HG02759 (cell line): ENCODE data around the gene CCDC51.

Experiments
- ATAC-seq: cut with Tn5 transposase; IDR thresholded peaks from one replicate; pipeline ENCODE4 v1.9.1; 2021; ENCODE audit warnings: mild to moderate bottlenecking, moderate library complexity; ENCODE audit not compliant: unreplicated experiment

The CCDC51 gene

DNA sequence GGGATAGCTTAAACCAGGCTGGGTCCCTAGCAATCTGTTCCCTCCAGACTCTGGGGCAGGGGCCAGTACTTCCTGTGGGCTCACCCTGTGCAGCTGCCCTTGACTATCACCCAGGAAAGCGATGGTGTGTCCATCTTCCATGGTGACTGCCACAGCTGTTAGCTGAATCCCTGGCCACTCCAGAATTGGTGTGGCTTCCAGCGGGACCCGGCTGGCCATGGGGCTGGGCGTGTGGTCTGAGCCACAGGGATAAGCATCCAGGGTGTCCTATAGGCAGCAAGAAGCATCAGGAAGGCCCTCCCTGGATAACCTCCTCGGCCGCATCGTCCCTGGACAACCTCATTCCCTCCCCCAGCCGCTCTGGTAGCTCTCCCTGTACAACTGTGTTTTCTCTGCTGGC, 17.2 kb downstream of the CCDC51 start:
- ATAC-seq, result no peak

DNA sequence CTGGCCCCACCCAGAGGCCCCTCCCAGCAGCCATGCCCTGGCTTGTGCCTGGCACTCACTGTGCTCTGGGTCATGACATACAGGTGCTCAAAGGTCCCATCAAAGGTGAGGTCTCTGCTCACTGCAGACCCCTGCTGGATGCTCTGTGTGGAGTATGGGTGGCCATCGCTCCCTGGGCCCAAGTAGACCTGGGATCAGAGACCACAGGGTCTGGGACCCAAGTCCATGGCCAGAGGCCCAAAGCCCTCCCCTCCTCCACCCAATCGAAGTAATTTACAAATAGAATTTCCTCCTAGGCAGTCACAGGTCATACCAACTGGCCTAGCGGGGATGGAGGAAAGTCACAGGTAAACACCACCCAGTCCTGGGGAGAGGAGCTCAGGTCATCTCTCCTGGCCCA, 17.6 kb downstream of the CCDC51 start:
- ATAC-seq, result no peak

DNA sequence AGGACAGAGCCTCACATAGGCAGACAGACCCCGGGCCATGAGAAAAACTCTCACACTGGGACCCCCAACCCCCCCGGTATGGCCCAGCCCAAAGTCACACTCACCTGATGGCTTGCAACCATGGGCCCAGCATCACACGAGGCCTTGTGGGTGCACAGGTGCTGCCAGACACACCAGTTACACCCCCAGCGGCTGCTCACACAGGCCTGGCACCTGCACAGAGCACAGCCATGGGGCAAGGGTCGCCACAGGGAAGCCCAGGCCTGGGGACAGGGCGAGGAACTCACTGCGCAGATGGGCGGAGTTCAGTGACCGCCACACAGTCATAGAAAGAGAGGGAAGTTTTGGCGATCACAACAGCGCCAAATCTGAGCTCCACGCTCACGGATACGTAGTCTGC, 19.4 kb downstream of the CCDC51 start:
- ATAC-seq, result no peak

DNA sequence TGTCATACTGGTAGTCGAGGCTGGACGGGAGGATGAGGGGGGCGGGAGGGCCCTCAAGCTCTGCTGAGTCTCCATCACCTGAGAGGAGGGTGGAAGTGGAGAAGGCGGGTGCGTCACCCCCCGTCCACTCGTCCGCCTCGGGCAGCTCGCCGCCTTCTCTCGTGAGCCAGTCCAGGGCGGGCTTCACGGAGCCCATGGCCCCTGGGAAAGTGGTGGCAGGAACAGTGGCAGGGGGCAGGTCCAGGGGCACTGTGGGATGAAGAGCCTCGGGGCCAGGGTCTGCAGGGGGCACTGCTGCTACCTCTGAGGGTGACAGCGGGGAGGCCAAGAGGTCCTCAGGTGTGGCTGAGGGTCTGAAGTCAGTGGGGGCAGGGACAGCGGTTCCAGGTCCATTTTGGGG, 20.3 kb downstream of the CCDC51 start:
- ATAC-seq, result no peak

DNA sequence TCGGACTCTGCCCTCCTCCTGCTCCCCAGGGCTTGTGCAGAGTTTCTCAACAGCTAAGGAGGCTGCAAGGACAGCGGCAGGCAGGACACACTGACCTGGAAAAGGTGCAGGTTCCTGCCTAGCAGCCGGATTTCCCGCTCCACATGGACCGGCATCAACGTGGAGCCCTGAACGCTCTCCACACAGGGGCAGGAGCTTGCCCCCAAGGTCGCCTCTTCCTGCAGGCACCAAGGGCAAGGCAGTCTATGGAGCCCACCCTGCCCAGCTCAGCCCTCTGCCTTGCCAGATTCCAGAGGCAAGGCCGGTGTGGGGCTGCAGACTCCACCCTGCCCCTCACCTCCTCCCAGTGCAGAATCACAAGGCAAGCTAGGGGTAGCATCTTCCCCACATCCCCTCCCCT, 20.8 kb downstream of the CCDC51 start:
- no peak for ATAC-seq

DNA sequence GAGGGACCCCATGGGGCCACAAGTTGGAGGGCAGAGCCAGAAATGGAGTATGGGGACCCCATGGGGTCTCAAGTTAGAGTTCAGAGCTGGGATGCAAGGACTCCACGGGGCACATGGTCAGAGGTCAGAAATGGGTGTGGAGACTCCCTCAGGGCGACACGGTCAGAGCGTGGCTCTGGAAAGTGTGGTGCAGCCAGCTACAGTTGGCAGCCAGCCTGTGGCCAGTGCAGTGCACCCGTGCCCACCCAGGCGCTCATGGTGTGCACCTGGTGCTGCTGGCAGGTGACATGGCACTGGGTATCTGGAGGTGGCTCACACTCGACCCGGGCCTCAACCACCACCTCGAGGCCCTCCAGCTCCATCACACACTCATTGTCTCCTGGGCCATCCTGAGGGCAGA, 21.3 kb downstream of the CCDC51 start:
- ATAC-seq, result no peak

DNA sequence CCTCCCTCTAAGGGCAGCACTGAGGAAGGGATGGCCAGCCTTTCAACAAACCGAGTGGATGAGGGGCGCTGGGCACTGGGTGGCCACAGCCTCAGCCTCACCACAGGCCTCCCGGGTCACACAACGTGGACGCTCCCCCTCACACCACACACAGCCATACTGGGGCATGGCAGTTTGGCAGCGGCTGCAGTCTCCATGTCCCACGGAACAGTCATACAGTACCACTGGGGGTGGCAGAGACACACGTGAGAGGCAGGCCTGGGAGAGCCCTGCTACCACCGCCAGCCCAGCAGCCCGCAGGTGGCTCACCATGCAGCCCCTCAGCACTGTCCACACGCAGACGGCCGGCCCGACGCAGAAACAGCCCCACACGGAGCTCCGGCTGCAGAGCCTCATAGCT, 21.8 kb downstream of the CCDC51 start:
- no peak for ATAC-seq

DNA sequence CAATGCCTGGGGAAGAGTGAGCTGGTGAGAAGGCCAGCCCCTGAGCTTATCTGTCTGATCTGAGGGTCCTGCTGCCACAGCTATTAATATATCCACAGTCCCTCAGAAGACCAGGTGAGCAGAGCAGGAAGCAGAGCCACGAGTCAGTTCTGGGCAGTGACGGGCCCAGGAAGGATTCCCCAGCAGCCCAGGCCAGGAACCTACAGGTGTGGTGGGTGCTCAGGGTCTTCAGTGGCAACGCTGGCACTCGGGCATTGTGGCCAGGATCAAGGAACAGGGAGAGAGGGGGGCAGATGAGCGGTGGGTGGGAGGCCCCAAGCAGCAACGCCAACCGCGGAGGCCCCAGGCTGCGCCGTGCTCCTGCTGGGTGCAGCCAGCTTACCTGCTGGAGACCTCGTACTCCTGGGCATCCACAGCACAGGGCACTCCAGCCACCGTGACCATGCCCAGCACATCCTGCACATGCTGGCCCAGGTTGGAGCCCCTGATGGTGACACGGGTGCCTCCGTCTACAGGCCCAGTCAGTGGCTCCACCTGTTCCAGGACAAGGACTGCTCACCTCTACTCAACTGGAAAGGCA, 22.3 kb downstream of the CCDC51 start:
- ATAC-seq, result no peak

DNA sequence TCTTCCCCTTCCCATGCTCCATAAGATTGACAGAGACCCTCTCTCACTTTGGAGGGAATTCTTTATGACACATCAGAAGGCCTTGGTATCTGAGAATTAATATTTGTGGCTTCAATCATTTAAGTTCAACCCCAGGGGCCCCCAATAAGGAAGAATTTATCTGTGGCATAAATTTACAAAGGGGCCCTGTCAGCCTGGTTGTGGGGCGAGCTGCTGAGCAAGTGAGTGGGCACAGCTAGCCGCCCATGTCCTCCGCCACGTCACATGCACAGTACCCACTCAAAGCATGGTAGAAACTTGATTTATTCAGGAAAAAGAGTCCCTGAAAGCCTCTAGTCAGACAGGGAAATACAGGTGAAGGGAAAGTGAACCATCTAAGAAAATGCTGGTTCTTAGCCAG, 23.4 kb downstream of the CCDC51 start:
- ATAC-seq, result no peak

DNA sequence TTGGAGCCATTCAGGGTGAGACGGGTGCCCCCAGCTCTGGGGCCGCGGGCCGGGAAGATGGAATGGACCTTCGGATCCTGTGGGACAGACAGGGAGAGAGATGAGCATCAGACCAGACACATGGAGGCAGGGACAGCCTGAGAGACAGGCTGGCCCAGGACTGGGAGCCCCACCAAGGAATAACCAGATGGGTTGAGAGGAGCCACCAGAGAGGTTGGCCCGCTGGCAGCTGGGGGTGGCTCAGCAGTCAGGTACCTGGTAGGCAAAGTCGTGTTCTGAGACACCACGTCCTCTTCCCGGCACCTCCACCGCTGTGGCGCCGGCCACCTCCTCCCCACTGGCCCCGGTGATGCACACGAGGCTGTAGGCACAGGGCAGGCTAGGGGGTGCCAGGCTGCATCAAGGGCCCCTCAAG, 23.8 kb downstream of the CCDC51 start:
- no peak for ATAC-seq

DNA sequence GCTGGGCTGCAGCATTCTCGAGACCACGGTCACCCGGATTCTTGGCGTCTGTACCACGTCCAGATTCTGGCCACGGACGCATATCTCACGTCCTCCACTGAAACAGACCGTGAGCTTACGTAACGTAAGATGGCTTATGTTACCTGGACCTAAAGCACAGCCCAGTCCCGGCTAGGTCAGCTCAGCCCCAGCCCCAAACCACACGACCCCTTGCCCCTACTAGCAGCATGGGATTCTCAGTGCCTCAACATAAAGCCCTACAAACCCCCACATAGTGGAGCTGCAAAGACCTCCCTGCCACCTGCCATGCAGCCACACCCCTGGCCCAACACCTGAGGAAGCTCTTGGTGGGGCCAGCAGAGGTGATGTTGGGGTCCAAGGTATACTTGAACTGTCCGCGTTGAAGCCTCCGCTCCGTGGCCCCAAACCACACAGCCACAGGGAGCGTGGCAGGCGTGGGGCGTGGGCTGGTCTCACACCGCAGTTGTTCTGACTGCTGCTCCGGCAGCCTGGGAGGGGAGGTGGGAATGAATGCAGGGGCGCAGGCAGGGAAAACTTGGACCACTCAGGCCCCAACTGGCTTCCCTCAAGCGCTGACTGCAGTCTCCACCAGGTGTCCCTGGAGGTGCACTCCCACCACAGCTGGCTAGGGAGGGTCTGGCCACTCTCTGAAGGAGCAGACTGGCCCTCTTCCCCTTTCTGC, 24.5 kb downstream of the CCDC51 start:
- ATAC-seq, result no peak

DNA sequence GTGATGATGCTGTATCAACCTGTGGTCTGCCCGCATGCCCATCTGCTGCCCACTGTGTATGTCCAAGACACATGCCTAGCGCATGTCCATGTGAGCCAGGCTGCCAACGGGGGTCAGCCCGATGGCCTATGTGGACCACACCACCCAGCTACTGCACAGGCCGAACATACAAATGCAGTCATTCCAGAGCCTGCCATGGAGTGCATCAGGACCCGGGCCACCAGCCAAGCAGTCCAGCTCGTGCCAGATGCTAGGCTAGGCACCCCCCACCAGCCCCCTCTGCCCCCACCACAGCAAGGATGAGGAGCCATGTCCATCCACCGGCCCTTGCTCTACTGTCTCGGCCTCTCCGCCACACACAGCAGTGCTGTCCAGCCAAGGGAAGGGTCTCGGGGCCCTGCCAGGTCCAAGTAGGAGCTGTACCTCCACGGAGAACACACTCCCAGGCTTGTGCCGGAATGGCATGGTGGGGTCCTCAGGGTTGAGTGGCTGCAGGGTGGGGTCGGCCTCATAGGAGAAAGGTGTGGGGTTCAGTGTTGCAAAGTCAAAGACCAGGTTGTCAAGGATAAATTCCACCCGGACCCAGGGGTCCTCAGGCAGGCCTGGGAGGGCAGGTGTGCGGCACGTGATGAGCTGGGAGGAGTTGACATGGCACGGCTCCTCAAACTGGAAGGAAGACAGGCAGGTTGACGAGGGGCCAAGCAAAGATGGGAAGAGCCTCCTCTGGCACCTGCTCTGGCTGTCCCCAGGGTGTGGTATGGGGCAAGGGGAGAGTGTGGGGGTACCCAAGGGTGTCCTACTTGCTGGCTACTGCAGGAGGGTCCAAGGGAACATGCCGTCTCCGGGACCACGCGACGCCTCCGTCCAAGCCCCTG, 25.3 kb downstream of the CCDC51 start:
- ATAC-seq, result no peak

DNA sequence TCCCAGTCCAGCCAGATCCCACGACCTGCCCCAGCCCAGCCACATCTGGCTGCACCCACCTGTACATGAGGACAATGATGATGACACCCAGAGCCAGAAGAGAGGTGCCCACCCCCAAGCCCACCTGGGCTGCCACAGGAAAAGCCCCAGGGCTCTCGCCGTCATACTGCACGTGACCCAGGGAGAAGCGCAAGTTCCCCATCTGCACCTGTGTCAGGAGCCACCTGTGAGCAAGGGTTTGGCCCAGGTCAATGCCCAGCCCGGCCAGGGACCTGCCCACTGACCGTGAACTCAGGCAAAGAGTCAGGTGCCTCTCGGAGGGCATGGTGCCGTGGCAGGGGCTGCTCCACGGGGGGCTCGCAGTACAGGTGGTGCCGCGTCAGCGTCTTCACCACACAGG, 26.3 kb downstream of the CCDC51 start:
- ATAC-seq, result no peak

DNA sequence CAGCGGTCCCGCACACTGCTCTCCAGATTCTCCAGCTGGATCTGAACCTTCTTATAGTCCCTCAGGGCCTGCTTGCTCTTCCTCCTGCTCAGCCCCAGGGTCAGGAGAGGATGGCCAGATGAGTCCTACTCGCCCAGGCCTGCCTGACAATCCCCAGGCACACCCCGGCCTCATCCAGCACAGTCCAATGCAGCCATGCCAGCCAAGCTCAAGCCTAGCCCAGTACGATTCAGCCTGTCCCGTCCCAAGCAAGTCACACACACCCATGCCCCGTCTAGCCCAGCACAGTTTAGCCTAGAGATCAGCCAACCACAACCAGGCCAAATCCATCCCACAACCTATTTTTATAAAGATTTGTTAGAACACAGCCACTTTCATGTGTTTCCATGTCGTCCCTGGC, 26.8 kb downstream of the CCDC51 start:
- ATAC-seq, result no peak

DNA sequence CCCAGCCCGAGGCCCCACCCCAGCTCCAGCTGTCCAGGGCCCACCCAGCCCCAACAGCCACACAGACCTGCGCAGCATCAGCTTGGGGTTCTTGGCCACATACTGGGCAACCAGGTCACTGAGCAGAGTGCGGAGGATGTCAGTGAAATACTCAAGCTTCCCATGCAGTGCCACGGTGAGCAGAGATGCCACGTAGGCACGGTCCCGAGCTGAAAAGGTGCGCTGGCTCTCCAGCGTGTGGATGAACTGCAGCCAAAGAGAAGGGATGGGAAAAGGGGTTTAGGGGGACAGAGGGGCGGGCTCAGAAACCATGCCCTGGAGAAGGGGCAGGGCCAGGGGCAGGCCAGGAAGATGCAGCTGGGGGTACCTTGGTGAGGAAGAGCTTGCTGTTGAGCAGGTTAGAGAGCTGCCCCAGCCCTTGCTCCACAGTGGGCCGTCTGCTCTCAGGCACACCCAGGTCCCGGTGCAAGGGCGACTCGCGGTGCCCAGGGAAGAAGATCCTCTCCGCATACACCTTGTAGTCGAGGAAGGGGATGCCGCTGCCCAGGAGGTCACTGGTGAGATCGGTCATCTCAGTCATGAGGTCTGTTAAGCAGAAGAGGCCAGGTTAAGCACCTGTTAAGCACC, 27.4 kb downstream of the CCDC51 start:
- no peak for ATAC-seq

DNA sequence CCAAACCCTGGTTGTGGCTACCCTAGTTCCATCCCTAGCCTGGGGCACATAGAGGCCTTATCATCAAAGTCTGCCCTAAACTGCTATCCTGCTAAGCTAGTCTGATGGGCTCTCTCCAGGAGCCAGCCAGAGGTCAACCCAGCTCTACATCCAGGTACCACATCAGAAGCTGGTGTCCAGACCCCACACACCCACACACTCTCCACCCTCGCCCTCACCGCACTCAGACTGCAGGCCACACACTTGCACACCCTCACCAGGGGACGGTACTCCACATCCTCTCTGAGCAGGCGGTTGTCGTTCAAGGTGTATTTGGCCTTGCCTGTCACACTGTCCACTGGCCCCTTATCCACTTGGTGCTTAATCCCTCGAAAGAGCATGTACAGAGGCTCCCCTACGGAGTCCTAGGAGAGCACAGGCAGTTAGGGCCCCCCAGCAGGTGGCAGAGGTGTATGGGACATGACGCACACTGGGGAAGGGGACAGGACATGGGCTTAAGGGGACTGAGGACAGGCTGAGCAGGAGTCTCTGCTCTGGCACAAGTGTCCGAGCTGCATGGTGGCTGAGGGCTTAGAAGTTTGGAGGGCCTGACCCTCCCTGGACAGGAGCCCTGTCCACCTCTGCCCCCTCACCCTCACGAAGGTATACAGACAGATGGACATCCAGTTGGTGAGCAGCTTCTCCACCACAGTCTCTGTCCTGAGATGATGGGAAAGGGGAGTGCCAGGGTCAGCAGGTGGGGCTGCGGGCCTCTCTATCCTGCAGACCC, 28.1 kb downstream of the CCDC51 start:
- no peak for ATAC-seq

DNA sequence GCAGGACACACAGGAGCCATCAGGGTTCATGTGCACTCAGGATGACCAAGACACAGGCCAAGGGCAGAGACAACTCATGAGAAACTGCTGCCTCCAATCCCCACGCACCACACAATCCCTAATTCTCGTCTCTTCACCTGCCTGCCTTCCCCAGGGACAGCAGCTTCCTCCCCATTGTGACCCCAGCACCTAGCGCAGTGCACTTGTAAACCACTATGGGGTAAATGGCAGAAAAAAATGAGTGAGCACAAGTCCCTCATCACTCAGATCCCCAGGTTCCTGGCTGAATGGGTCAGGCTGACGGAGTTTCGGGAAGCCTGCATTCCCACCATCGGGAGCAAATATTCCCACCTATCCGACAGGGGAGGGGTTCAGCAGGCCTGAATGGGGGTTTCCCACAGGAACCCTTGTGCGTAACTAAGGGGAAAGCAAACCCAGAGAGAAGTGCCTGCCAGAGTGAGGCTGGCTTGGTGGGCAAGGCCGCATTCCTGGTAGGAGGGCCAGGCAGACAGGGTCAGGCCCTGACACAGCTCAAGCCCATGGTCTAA, 28.8 kb downstream of the CCDC51 start:
- ATAC-seq, result no peak

DNA sequence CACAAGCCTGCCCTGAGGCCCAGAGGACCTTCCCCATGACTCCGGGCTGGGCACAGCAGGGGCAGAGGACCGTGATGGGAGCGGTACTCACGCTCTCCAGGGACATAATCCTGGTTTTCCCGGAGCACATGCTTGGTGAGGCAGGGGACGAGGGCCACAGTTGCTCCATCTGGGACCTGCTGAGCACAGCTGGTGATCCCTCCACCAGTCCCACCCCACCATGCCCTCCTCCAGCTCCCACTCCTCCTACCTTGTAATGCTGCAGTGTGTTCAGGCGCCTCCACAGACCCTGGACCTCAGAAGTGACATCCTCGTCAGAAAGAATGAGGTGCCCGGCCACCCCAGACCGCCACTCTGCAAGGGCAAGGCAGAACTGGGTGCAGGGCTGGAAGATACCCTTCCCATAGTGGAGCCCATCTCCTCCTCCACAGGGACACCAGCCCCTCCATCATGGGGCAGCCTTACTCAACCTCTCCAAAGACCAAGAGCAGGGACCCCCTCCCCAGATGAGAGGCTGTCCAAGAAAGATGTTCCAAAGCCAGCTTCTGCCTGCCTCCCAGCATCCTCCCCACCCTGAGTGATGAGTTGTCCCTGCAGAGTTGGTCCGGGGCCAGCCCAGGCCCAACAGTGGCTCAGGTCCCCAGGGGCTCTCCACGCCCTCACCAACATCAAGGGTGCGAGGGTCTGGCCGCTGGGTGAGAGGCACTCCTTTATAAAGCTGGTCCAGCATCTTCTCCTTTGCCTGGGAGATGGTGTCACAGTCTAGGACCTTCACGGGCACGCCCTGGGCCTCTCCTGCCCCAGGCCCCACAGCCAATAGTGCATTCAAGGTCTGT, 29.5 kb downstream of the CCDC51 start:
- ATAC-seq, result no peak

DNA sequence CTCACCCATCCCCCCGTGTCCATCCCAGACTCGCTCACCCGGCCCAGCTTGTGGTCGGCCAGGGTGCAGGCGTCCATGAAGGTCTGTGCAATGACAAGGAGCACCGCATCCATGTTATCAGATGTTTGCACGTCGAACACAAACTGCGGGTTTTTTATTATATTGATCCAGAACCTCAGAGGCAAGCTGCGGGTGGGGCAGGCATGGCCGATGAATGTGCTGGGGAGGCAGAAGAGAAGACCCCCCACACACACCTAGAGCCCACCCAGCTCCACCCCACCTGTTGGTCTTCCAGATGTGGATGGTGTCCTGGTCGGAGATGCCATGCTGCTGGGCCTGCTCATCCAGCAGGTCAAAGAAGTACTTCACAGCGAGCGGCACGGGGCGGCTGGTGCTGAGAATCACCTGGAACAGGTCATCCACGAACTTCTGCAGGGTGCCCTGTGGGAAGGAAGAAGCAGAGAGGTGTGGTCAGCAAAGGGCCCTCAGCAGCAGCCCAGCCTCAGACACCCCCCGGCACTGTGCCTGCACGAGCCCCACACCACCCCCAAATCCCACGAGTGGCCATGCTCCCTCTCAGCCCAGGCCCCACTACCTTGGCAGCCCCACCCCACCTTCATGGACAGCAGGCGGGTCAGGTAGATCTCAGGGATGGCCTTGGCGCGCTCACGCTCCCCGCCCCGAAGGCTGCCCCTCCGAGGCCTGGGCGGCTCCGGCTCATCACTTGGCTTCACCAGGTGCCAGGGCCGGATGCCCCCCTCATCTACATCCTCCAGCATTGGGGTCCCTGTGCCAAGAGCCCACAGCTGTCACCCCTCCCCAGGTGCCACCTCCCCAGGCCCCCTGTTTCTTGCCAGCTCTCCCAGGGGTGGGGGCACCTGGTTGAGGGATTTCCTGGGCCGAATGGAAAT, 30.4 kb downstream of the CCDC51 start:
- ATAC-seq, result no peak
